Measurements from ENCODE around the gene MYL11.
A peak's percentile ranks its signal among the peaks of the same experiment; 100 is the strongest.

Gene MYL11

GRCh38 chr16:30407102-30407803 is 32.7 kb downstream of the MYL11 start, which contains the start of gene ZNF771:
Gene ZNF771, plus strand, starts transcription at chr16:30407606. Its CDS starts 448 bp downstream, at chr16:30408054.
- peak within 1 kb of the TSS; percentile 72 to 80 for H3K4me3 ChIP-seq (replicated peaks in 1 of 2; ENCODE audit: low read depth in 2 of 2, low read length in 2 of 2)
- peak; percentile 84 to 90 for DNase-seq (ENCODE audit: low read depth in 2 of 2)
- no peak for TF ChIP-seq CTCF (IDR thresholded peaks at IDR 0.05; ENCODE audit: low read depth, low read length)

GRCh38 chr16:30407804-30408534 is 33.4 kb downstream of the MYL11 start:
- DNase-seq (ENCODE audit: low read depth in 2 of 2): peak in 1 of 2 donors; percentile 11
- no peak for TF ChIP-seq CTCF (IDR thresholded peaks at IDR 0.05; ENCODE audit: low read depth, low read length)
- peak overlapping the region; percentile 72 to 80 for H3K4me3 ChIP-seq (replicated peaks in 1 of 2; ENCODE audit: low read depth in 2 of 2, low read length in 2 of 2)

DNA sequence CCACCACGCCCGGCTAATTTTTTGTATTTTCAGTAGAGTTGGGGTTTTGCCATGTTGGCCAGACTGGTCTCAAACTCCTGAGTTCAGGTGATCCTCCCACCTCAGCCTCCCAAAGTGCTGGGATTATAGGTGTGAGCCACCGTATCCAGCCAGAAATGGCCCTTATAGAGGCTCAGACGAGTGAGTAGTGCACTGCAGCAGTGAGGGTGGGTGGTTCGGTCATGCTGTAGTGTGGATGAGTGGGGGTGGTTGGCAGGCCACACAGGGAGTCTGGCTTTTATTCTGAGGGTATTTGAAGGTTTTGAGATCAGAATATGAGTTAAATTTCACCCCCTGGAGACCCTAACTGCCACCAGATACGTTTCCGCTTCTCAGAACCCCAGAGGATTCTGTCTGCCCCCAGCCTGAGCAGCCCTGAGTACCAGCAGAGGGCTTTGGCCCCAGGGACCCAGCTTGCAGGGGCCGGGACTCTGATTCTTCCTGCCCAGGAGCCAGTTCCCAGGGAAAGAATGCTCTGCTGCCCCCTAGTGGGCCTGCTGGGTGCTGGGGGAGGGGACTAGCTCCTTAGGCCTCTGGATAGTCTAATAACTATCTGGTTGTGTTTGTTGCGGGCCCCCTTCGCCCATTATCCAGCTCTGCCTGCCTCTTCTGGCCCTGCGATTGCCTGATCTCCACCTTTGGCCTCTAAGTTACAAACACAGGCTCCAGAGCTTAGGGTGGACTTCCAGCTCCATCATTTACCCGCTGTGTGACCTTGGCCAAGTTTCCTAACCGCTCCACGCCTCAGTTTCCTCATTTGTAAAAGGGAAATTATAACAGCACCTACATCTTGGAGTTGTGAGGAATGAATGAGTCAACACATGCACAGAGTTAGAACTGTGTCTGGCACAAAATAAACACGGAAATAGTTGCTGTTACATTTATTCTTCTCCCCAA is 34.8 kb downstream of the MYL11 start:
- TF ChIP-seq CTCF (IDR thresholded peaks at IDR 0.05; ENCODE audit: low read depth, low read length): peak; percentile 99
- peak; percentile 88 to 90 for DNase-seq (ENCODE audit: low read depth in 2 of 2)
- H3K4me3 ChIP-seq (replicated peaks in 1 of 2; ENCODE audit: low read depth in 2 of 2, low read length in 2 of 2): no peak overlapping the region

DNA sequence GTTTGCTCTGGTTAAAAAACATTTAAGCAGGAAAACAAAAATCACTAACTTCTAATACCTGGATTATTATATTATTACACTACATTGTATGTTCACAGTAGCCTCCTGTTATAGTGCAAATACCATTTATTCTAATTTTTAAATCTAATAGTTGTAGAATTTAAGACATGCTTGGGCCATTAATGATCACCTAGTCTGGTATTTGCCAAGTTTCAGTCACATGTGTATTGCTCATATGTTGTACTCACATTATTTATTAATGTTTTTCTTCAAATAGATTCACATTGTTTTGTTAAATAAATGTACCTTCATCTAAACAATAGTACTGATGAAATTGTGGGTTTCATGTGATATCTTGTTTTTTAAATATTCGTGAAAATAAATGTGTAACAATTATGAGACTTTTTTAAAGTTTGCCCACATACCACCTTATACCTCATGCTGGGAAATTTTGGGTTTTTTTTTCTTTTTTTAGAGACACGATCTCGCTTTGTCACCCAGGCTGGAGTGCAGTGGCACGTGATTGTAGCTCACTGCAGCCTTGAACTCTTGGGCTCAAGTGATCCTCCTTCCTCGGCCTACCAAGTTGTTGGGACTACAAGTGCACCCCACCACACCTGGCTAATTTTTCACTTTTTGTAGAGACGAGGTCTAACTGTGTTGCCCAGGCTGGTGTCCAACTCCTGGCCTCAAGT is 38.7 kb downstream of the MYL11 start:
- DNase-seq (ENCODE audit: low read depth in 2 of 2): no peak
- H3K4me3 ChIP-seq (replicated peaks in 1 of 2; ENCODE audit: low read depth in 2 of 2, low read length in 2 of 2): no peak overlapping the region
- TF ChIP-seq CTCF (IDR thresholded peaks at IDR 0.05; ENCODE audit: low read depth, low read length): no peak

GRCh38 chr16:30414159-30414558 is 39.6 kb downstream of the MYL11 start:
- H3K4me3 ChIP-seq (replicated peaks in 1 of 2; ENCODE audit: low read depth in 2 of 2, low read length in 2 of 2): no peak overlapping the region
- TF ChIP-seq CTCF (IDR thresholded peaks at IDR 0.05; ENCODE audit: low read depth, low read length): no peak
- DNase-seq (ENCODE audit: low read depth in 2 of 2): no peak

DNA sequence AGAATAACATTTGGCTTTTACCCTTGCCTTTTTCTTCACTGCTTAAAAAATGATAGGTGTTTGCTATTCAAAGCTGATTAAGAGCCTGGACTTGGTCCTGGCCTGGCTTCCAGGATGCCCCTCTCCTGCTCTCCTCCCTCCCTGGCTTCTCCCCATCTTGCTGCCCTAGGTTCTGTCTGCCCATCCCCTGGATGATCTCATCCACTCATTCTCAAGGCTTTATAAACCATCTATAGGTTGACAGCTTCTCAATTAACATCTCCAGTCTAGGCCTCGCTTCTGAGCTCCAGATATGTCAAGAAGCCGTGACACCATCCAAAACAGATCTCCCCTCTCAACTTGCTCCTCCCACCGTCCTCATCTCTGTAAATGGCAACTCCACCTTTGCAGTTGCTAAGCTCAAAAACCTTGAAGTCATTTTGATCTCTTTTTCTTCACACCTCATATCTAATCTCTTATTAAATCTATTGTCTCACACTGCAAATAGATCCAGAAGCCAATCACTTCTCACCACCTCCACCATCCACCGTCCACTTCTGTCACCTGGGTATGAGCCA is 41.5 kb downstream of the MYL11 start:
- H3K4me3 ChIP-seq (replicated peaks in 1 of 2; ENCODE audit: low read depth in 2 of 2, low read length in 2 of 2): no peak overlapping the region
- TF ChIP-seq CTCF (IDR thresholded peaks at IDR 0.05; ENCODE audit: low read depth, low read length): no peak
- no peak for DNase-seq (ENCODE audit: low read depth in 2 of 2)

All from cardiac fibroblast (primary cell).